ENCODE data around the gene KRTAP13-3.

The KRTAP13-3 gene, protein sequence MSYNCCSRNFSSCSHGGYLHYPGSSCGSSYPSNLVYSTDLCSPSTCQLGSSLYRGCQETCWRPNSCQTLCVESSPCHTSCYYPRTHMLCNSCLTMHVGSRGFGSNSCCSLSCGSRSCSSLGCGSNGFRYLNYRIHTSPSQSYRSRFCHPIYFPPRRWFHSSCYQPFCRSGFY

DNA sequence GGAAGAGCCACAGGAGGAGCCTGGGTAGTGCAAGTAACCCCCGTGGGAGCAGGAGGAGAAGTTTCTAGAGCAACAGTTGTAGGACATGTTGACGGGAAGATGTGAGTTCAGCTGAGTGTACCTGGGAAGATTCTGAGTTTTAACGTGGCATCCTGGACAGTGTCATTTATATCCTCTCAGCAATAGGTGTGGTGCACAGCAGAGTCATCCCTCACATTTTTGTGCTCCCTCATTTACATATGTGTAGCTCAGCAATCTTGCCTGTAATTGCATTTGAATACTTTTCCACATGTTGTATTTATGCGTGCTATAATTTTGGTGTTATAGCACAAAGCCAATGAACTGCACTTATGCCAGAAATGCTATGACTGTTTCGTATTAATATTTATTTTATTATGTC, at the start of gene KRTAP13-3:
TSS of gene KRTAP13-3 (minus strand) at position 101 of the 400 bp plus-strand sequence. CDS start at position 87, 14 bp downstream.
- no peak for DNase-seq

DNA sequence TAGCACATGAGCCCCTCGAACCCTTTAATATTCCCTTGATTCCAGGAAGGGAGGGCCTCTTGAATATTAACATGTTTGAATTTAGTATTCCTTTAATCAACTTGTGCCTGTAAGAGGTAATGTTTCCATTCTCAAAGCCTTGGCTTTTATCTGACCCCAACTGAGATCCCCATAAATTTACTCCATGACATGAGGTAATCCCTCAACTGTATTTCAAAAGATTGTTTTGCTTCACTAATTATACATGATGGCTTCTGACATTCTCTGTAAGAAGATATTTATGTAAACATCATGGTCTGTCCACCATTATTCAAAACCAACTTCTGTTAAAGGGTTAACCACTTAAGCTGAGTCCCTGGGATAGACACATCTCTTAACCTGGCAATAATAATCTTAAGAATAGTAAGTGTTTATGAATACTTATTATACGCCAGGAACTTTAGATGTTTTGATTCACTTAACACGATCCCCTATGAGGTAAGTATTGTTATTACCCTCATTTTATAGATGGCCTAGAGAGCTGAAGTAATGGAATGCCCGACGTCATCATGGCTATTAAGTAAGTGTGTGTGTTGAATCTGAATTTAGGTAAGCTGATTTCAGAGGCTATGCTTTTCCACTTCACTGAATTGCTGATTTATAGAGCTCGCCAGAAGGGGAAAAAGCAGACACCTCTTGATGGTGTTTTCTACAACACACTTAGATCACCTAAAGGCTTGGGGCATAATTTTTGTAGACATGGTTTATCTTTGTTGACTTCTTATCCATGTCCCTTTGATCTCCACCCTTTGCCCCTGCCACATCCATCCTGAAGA, 43.4 kb upstream of the KRTAP13-3 start:
- no peak for DNase-seq

DNA sequence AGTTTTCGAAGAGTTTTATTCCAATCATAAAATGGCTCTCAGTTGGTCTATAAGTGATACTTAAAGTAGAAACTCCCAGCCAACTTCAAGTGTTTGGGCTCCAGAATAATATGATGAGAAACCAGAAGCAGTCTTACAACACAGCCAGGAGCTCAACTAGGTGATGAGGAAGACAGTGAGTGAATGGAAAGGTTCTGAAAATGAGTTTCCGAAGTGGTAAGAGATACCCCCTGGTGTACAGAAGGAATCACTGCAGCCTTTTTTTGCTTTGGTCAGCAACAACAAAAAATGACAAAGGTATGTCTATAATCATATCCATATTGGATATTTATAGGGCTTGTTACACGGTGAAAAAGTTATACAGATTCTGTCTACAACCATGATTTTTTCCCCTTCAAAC, 38.0 kb upstream of the KRTAP13-3 start:
- no peak for DNase-seq

DNA sequence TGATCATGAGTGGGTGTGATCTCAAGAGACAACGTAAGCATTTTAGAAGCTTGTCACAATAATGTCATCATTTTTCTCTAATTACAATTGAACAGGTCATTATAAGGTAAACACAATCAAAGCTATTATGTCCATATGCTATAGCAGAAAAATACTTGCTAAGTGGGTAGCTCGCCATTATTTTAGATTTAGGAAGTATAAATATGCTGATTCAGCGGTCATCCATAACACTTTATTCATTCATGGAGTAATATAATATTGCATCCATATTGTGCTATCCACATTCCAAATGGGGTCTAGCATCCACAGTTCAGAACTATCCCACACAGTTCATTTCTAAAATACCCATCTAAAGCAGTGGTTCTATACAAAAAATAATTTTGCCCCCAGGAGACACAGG, 22.8 kb upstream of the KRTAP13-3 start:
- DNase-seq = no peak

DNA sequence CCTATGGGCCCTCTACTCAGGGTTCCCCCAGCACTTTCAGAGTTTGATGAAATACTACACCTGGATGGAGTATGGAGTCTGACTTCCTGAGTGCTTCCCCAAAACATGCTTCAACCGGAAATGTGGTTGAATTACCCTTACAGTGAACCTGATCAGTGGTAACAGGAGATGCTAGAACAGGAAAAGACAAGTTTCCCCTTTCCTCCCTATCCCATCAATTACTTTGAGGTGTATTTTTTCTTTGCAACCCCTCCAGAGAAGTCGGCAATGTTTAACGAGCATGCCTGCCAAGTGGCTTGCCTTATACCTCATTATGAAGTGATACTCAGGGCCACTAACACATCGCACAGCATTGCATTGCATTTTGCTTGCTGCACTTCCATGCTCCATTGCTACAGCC, 21.3 kb upstream of the KRTAP13-3 start:
- DNase-seq = no peak

DNA sequence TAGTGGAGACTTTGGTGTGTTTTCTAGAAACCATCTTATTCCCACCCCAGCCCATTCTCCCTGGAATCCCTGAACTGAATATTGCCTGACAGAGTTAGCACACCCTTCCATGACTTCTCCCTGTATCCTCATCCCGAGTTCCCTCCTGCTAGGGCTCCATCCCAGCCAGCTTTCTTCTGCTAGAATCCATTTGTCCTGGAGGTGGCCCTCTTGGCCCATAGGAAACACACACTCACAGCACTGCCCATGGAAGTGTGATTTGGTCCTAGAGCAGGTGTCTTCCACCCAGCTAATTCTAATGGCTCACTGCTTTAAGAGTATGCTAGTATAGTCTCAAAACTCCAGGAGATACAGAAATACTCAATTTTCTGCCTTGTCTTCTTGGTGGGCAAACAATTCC, 18.5 kb upstream of the KRTAP13-3 start:
- DNase-seq = no peak

DNA sequence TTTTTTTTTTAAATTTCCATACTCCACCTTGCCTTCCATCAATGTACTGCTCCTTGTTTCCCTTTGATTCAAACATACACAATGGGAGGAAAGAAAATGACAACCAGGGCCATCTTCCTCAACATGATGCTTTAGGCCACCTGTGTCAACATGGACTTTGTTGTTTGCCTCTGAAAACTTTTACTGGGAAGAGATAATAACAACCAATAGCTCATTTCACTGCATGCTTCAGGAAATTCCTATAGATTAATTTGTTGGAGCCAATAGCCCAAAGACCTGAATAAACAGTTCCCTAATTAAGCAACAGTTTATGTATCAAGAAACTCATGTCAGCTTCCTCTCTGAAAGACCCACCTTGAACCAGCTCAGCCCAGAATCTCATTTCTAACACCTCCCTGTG, 17.5 kb upstream of the KRTAP13-3 start:
- DNase-seq = no peak

DNA sequence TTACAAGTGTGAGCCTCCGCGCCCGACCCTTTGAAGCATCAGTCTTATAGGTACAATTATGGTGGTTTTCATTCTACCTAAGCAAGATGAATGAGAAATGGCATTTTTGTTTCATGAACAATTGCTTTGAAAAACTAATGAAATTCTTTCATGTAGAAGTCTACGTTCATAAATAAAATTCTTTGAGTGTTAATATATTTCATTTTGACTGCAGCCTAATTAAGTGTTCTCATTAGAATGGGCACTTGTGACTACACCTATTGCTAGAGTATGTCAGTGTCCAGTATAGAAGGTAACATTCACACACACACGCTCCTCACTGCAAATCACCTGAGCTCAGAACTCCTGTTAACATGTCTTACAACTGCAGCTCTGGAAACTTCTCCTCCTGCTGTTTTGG, 14.2 kb upstream of the KRTAP13-3 start, which contains the start of gene KRTAP15-1:
TSS of gene KRTAP15-1 (plus strand) at position 301 of the 400 bp plus-strand sequence. CDS start at position 354, 53 bp downstream.
- no peak for DNase-seq

DNA sequence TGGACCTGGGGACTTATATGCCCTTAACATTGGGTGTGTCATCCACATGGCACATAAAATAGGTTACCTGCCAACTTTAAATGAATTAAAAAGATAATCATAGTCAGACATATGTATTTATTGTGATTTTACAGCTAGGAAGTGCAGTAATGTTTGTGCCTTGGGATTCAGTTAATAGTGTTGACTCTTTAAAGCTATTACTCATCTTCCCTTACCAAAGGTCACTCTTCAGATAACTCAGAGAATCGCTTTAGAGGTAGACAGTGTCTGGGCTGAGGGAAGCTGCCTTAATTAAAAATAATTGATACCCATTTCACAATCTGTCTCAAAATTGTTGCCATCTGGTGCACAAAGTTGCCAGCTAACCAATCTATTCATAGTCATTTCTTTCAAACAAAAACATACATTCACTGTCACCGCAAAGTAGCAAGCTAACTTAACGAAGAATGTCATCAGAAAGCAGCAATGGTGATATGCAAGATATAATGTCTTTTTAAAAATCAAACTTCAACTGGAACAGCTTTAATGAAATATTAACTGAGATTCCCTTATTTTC, 11.4 kb upstream of the KRTAP13-3 start:
- peak; percentile 92 for DNase-seq

DNA sequence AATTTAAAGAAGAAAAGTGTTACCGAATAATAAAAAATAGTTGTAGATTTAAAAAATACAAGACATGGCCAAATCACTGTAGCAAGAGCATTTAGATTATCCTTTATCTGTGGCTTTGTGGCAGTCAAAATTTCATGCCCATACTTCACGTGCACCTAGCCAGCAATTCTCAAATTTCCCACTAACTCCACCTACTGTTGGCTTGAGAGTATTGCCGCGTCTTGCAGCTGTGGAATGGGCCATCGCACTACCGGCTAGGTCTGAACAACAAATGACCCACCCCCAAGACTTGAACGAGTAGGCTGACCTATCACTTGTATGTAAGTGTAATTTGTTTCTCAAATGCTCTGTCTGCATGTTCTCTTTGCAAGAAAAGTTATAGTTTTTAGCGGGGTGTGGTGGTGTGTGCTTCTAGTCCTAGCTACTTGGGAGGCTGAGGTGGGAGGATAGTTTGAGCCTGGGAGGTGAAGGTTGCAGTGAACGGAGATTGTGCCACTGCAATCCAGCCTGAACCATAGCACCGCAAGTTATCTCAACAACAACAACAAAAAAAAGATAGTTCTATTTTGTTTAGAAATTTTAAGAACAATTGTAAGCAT, 8.4 kb upstream of the KRTAP13-3 start:
- no peak for DNase-seq

DNA sequence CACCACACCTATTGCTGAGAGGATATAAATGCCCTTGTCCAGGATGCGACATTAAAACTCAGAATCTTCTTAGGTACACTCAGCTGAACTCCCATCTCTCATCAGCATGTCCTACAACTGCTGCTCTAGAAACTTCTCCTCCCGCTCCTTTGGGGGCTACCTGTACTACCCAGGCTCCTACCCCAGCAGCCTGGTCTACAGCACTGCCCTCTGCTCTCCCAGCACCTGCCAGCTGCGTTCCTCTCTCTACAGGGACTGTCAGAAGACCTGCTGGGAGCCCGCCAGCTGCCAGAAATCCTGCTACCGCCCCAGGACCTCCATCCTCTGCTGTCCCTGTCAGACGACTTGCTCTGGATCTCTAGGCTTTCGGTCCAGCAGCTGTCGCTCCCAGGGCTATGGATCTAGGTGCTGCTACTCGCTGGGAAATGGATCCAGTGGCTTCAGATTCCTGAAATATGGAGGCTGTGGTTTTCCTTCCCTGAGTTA, 4.5 kb upstream of the KRTAP13-3 start, which contains the start of gene KRTAP13-4:
TSS of gene KRTAP13-4 (plus strand) at position 51 of the 486 bp plus-strand sequence. CDS start at position 107, 56 bp downstream.
- no peak for DNase-seq

DNA sequence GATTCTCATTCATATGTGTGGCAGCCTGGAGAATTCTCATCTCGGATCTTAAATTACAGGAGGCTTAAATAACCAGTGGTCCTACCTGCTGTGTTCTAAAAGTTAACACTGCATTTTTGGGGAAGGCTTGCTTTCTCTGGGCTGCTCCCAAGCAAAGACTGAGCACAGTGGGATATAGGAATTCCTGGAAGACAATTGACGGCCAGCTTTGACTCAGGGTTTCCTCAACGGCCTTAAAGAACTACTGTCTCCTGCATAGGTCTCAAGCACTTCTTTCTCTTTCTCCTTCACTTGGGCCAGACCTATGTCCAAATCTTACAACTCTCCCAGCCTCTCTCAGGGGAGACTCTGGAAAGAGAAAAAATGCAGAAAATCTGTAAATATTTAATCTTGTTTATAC, 1.0 kb upstream of the KRTAP13-3 start:
- DNase-seq = no peak

DNA sequence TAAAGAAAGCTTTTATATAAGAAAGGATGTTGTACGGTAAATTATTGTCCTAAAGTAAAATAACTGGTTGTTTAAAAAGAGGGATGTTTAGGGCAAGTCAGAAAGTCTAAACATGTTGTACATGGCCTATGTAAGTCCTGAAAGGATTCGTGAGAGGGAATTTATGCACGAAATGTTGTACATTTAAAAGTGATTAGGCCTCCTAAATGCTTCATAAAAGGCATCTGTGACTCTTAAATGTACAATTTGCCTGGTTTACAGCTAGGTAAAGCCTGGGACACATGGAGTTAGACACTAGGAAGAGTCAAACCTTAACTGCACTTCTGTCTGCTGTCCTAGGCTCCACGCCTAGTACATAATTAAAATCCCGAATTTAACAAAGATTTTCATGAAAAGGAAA, 9.7 kb downstream of the KRTAP13-3 start:
- DNase-seq = no peak

DNA sequence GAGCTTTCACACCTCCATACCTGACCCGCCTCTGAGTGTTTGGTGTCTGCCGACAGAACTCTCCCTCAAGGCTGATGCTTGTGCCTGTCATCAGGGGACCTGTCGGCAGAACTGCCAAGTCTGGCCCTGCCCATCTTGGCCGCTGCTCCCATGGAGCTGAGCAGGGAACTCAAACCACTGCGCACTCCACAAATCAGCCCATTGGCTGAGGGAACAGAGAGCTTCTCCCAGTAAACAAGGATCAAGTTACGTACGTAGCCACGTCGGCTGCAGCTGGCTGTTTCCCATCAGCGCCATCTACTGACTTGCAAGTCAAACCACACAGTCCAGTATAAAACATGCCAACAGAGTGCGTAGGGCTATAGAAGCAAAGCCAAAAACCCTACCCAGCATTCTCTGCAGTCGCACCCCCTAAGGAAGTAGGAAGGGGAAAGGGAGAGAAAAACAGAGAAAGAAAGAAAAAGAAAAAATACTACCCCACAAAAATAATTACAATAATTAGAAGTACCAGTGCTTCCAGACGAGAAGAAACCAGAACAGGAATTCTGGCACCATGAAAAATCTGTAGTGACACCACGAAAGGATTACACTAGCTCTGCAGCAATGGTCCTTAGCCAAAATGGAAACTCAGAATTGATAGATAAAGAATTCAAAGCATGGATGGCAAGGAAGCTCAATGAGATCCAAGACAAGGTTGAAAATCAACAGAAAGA, 16.8 kb downstream of the KRTAP13-3 start:
- DNase-seq = peak; percentile 99

DNA sequence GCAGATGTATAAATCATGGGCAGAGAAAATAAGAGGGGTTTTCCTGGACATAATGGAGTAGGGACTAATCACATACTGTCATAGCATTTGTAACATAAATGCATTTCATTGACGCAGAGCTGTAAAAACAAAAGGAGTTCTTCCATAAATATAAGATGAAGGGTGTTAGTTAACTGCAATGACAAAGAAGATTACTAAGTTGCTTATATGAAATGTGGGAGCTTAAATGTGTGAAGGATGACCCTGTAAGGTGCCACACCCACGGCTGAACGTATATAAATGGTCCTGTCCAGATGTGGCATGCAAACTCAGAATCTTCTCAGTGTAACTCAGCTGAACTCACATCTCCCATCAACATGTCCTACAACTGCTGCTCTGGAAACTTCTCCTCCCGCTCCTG, 30.0 kb downstream of the KRTAP13-3 start, which contains the start of gene KRTAP13-1:
TSS of gene KRTAP13-1 (plus strand) at position 301 of the 400 bp plus-strand sequence. CDS start at position 357, 56 bp downstream.
- no peak for DNase-seq

DNA sequence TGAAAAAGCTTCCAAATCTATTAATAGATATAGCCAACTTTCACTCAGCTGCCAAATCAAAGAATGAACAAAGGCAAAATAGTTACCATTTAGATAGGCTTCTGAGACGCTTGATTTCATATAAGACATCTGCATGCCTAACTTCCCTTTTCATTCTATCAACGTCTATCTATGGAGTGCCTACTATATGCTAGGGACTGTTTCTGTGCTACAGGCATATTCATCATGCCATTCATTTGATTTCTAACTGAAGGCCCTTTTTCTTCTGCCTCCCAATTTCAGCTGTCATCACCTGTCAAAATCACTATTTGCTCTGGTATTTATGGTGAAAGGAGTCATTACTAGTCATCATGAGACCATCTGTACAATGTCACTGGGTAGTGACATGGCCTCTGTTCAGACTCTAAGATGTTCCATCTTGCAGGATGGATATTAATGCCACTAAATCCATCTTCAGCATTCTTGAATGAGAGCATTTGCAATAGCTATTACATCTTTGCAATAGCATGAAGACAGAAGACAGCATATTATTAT, 34.2 kb downstream of the KRTAP13-3 start:
- DNase-seq = peak; percentile 90

DNA sequence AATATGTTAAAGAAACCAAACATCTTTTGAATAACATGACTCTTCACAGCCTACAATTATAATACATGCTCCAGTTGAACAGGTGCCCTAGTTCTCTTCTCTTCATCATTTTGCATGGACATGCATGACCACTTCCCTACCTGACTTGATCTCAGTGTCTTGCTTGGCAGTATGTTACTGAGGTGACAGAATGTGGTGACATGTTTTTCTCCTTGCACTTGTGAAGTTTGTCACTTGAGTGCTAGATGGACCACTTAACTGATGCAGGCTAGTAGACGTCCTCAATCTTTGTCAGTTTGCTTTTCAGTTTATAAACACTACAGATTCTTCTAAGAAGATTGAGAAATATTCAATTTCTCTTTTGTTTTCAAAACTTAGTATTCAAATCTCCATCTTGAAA, 43.5 kb downstream of the KRTAP13-3 start:
- no peak for DNase-seq

All from NCI-H446 treated with DMSO at 0.1 percent for 48 hours (cell line).